ENCODE measurements around the gene IL19.

DNA sequence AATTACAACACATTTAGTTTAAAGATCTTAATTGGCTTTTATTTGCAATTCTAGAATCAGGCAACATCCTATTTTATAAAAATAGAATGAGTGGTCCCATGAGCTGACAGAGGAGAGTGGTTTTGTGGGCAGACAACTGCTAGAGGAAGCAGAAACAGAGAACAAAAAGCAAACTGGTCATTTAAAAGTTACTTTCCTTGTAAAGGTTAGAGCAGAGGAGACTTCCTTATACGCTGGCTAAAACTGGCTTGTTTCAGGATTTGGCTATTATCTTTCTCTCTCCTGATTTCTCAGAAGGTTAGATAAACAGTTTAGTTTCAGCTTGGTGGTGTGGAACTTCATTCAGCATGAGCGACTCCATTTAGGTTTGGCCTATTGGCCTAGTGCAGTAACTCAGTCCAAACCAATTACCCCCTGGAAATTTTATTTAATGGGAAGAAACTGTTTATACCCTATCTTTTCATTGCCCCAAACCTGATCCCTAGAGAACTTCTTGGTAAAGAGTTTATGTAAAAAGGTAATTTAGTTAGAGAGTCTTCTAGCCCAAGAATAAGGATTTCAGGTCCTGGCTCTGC lies 62.6 kb downstream of the IL19 start:
- TF ChIP-seq, protein P1, sequence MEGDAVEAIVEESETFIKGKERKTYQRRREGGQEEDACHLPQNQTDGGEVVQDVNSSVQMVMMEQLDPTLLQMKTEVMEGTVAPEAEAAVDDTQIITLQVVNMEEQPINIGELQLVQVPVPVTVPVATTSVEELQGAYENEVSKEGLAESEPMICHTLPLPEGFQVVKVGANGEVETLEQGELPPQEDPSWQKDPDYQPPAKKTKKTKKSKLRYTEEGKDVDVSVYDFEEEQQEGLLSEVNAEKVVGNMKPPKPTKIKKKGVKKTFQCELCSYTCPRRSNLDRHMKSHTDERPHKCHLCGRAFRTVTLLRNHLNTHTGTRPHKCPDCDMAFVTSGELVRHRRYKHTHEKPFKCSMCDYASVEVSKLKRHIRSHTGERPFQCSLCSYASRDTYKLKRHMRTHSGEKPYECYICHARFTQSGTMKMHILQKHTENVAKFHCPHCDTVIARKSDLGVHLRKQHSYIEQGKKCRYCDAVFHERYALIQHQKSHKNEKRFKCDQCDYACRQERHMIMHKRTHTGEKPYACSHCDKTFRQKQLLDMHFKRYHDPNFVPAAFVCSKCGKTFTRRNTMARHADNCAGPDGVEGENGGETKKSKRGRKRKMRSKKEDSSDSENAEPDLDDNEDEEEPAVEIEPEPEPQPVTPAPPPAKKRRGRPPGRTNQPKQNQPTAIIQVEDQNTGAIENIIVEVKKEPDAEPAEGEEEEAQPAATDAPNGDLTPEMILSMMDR (IDR thresholded peaks at IDR 0.05), result no peak
- TF ChIP-seq POLR2A (IDR thresholded peaks at IDR 0.05) (no peak), EP300 (IDR thresholded peaks at IDR 0.05) (no peak), POLR2AphosphoS5 (IDR thresholded peaks at IDR 0.05) (no peak)

All from upper lobe of left lung (tissue), 4 donors.